Activated effector memory CD4-positive, alpha-beta T cell treated with anti-CD3 and anti-CD28 coated beads, Interleukin-2, amount 50 U/mL, for 16 hours (primary cell): ENCODE data around the gene IQCM.

Source experiments
- DNase-seq: peaks from one replicate; pipeline ENCODE4 v3.0.0-alpha.2; 2020

IQCM gene

GRCh38 chr4:149708513-149709130 lies 107.0 kb downstream of the IQCM start:
- no peak for DNase-seq

DNA sequence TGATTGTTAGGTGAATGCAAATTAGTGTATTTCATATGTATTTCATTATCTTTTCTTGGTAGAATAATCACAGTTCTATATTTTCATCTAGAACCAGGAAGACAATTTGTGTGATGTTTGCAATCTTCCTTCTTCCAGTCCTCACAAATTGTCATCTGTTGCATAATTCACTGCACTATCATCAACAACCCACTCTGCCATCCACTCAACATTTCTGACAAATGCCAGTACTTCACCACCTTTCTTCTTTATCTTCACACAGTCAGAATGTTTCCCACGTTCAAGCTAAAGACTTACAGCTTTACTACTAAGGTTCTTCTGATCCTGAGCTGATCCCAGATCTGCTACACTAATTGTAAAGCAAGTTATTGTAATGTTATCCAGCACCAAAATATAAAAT lies 107.8 kb downstream of the IQCM start:
- DNase-seq, result no peak

GRCh38 chr4:149706942-149707341 lies 108.7 kb downstream of the IQCM start:
- DNase-seq, result no peak

GRCh38 chr4:149702414-149703293 lies 113.0 kb downstream of the IQCM start:
- no peak for DNase-seq

- DNase-seq, result no peak
Measured at GRCh38 chr4:149701435-149702156, 114.0 kb downstream of the IQCM start.

- no peak for DNase-seq
Measured at GRCh38 chr4:149700272-149700671, 115.4 kb downstream of the IQCM start.

DNA sequence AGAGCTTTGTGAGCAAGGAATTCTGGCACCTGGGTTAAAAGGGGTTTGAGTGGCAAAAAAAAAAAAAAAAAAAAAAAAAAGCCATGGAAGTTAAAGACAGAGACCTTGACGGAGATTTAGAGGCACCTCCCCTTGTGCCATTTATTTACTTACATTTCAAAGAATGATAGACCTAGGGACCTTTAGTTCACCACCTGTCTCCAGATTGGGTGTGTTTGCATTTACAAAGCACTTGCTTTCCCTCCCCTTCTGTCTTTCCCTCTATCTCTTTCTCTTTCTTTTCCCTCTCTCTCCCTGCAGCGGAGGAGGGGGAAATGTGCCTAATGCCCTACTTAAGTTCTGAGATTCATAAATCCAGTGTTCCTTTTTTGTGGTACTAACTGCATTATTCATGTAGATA lies 116.0 kb downstream of the IQCM start:
- no peak for DNase-seq

DNA sequence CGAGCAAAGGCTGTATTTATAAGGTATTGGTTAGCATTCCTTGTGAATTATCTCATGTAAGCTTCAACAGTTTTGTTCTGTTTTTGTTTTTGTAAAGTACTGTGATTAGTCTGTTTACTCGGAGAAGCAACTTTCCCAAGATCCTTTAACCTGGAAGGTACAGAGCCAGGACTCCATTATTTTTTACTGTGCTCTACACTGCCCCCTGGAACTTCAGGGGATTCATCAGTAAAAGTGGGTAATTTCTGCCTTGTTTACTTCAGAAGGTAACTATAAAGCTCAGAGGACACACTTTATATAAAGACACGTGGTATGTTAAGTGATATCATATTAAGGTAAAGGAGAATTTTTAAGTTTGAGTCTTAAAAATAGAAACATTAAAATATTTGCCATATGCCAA lies 124.9 kb downstream of the IQCM start:
- no peak for DNase-seq

DNA sequence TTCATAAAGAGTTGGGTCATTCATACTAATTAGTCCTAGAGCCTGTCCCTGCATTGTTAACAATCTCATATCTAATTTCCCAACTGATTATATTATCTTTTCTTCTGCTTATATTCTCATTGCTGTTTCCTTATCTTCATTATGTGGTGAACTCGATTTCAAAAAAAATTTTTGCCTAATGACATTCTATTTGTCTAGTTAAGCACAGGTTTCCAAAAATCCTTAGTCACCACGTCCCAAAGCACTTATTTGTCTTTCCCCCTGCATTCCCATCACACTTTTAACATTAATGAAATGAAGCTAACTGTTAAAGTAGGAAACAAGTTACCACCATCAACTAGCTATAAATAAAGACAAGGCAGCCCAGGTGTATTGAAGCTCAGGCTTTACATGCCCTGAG lies 131.1 kb downstream of the IQCM start:
- no peak for DNase-seq

DNA sequence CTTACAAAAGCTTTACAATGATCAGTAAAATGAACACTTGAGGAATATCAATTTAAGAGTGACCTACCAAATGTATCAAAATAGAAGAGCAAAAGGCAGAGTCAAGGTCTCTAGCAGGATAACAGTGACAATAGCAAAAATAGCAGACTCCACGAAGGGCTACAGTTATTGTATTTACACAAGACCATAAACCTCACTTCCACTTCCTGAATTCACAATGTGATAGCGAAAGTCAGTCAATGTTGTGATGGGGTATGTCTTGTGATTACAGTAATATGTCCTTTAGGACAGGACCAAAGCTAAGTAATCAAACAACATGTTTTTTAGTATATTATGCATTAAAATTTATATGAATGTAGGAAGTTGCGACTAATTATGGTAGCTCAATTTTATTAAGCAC lies 139.6 kb downstream of the IQCM start:
- DNase-seq, result no peak

- DNase-seq, result no peak
Measured at GRCh38 chr4:149645790-149646189, 169.9 kb downstream of the IQCM start.

- no peak for DNase-seq
Measured at GRCh38 chr4:149638073-149638472, 177.6 kb downstream of the IQCM start.

DNA sequence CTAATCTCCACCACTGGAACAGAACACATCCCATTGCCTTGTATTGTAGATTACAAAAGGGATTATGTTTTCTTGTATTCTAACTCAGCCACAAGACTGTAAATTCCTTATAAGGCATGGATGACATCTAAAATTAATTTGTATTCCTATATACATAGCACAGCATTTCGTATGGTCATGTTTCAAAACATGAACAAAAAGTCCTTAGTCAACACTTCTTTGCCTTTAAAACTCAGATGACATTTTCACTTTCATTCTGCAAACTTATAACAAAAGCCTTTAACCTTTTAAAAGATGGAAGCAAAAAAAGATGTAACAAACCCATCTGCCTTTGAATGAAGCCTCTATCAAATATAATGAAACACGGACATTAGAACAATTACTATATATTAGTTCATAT lies 181.3 kb downstream of the IQCM start:
- DNase-seq, result no peak

DNA sequence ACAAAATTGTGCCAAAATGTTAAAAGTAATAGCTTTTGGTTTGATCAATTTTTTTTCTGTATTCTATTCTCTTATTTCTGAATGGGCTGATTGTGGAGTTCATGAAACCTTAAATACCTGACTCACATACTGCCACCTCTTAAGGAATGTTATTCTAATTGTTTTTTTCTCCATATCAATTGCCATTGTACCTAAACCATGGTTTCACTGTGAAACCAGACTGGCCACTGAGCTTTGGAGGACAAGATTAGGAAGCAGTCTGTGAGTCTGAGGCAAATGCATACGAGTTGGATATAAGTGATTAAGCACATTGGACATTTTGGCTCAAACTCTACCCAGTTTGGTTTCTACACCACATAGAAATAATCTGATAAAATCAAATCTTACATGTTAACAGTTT lies 184.0 kb downstream of the IQCM start:
- no peak for DNase-seq

DNA sequence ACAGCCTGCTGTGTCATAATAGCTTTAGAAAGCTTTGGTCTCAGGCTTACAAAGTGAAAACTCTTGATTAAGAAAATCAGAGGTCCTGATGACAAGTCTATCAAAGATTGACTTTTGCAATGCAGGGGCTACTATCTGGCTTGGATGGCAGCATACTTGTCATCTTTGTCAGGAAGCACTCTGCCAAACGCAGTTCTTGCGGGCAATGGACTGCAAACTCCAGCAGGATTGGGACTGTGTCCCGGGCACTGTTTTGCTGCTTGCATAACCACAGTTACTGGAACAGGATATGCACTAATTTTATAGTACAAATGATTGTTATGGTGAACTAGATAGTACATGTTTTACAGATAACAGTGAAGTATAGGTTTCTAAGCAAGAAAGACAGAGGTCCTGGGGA lies 185.6 kb downstream of the IQCM start:
- no peak for DNase-seq

DNA sequence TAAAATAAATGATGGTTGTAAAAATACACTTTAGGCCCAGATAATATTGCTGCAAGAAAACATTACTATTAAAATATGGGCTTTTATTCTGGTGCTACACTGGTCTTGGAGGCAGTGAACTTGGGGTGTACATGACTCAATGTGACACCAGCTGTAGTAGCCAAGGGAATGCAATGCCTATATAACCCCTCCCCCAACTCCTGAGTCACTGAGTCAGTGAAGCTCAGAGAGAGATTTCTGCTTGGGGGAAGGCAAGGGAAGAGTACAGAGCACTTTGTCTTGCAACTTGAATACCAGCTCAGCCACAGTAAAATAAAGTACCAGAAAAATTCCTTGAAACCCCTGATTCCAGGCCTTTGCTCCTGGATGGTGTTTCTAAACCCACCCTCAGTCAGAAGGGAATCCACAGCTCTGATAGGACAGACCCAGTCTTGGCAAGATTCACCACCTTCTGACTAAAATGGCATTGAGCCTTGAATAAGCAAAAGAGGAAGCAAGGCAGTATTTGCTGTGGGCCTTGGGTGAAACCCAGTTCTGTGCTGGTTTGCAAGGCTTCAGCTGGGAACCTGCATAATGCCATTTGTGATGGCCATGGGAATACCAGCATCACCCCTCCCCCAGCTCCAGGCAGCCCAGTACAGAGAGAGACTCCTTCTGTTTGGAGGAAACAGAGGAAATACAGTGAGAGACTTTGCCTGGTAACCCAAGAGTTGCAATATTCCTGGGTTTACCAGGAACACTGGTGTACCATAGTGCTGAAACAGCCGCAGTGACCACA lies 209.9 kb downstream of the IQCM start:
- no peak for DNase-seq

GRCh38 chr4:149604827-149605226 lies 210.8 kb downstream of the IQCM start:
- DNase-seq, result no peak

DNA sequence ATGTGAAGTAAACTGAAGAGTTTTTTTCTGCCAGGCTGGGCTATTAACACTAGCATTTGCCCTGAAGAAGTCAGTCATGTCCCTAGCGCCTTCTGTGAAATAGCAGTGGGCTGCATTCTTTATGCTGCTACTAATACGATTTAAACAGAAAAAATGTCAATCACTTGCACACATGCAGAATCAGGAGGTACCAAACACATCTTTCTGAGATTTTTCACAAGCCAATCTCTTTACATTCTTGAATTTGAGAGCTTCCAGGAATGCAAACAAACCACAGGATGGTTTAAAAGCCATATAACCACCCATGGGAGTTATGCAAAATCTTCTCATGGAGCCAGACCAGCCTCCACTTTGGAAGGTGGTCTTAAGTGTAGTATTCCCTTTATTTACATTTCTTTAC lies 220.1 kb downstream of the IQCM start:
- no peak for DNase-seq

DNA sequence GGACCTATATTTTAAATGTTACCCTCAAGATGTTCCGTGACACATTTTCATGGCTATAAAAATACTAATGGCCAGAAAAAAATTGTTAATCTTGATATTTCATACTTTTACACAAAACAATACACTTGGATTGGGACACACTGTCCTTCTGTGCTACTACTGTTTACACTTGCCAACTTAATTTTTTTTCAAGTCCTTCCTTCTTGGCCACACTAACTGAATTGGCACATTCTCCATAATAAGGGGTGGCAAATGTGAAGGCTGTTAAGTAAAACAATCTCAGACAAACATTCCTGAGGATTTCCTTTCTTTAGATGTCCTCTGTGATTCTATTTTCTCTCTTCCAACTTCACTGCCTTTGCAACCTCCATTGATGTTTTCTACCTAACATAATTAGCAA lies 225.8 kb downstream of the IQCM start:
- DNase-seq, result no peak

- no peak for DNase-seq
Measured at GRCh38 chr4:149584722-149585121, 230.9 kb downstream of the IQCM start.

- DNase-seq, result no peak
Measured at GRCh38 chr4:149574971-149575370, 240.7 kb downstream of the IQCM start.

- no peak for DNase-seq
Measured at GRCh38 chr4:149572716-149573115, 242.9 kb downstream of the IQCM start.

DNA sequence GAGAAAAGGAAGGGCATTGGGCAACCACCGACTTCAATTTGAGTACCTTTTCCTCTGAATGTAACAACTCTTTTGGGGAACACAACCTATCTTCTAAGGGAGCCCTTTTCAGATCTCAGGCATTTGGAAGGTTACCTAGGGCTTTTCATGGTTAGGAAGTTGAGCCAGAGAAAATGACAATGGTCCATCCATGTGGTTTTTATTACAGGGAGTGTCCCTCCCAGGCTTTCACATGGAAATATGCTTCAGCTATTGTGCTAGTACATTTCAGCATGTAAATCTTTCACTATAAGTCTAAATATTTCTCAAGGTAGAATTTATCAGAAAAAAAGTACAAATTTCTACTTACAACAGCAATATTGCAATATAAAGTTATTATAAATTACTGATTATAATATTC lies 259.8 kb downstream of the IQCM start:
- DNase-seq, result no peak
